Measurements from ENCODE around the gene SEC22C. TPM values are rescaled to one million over a fixed set of nuclear protein-coding genes. Genes with fewer than 3 reads are reported as not detected.

The SEC22C gene
- 28.5 and 31.9 TPM in 2 replicates for polyA plus RNA-seq (2012; rRNA removed)
- 33.1 and 36.7 TPM in 2 replicates for polyA plus RNA-seq (2012; cell fraction: cytosol; rRNA removed)
- polyA plus RNA-seq (2012; cell fraction: nucleus; rRNA removed): 24.2 and 33.1 TPM in 2 replicates

- TF ChIP-seq NRF1 (IDR thresholded peaks at IDR 0.05; ENCODE audit: low read depth, low read length): peak; percentile 93
- TF ChIP-seq SMC3 (IDR thresholded peaks at IDR 0.05; ENCODE audit: low read depth, low read length): peak; percentile 22
- peak; percentile 75 for TF ChIP-seq MAX (IDR thresholded peaks at IDR 0.05; ENCODE audit: low read depth)
- TF ChIP-seq CHD2 (IDR thresholded peaks at IDR 0.05; ENCODE audit: low read length, partially characterized antibody): peak; percentile 52
- TF ChIP-seq USF1 (IDR thresholded peaks at IDR 0.05; ENCODE audit: borderline replicate concordance, low read depth): 0 out of 2 replicates have a peak, but pooled peaks have one; percentile 17
- no peak; the same call in 1 of the 2 replicates for TF ChIP-seq CTCF (IDR thresholded peaks at IDR 0.05)
- TF ChIP-seq TAF1 (IDR thresholded peaks at IDR 0.05; ENCODE audit: borderline replicate concordance, low read depth, low read length): peak; percentile 36; the same call in 1 of the 2 replicates
- no peak for TF ChIP-seq GABPA (IDR thresholded peaks at IDR 0.05; ENCODE audit: low read depth)
- TF ChIP-seq RXRA (IDR thresholded peaks at IDR 0.05; ENCODE audit: borderline replicate concordance, low read depth): no peak; the same call in 1 of the 2 replicates
- TF ChIP-seq POLR2AphosphoS5 (IDR thresholded peaks at IDR 0.05; ENCODE audit: low read depth, low read length): peak; percentile 41; the same call in 1 of the 2 replicates
- TF ChIP-seq REST (IDR thresholded peaks at IDR 0.05; ENCODE audit: low read depth, low read length): no peak
- peak; percentile 69 for TF ChIP-seq RAD21 (IDR thresholded peaks at IDR 0.05; ENCODE audit: low read length)
- TF ChIP-seq NFIC (IDR thresholded peaks at IDR 0.05; ENCODE audit: borderline replicate concordance): no peak
- TF ChIP-seq MXI1 (IDR thresholded peaks at IDR 0.05; ENCODE audit: low read depth, low read length): peak; percentile 91
- TF ChIP-seq SIN3A (IDR thresholded peaks at IDR 0.05; ENCODE audit: borderline replicate concordance, low read depth, low read length): peak; percentile 25; the same call in 1 of the 2 replicates
- no peak for TF ChIP-seq ZBTB33 (IDR thresholded peaks at IDR 0.05; ENCODE audit: borderline replicate concordance, low read depth)
- Histone ChIP-seq H3F3A (replicated peaks; ENCODE audit: insufficient read depth) (peaks cover 3% of the 10 kb centered on the region), H2AFZ (ENCODE audit: low read depth) (peak within 1 kb of the TSS; percentile 96), H3K4me2 (peak within 1 kb of the TSS; percentile 93), H3K36me3 (replicated peaks in 1 of 2; ENCODE audit: control insufficient read depth in 1 of 2, insufficient read depth in 2 of 2, low read length in 1 of 2) (peaks cover 0 to 20% of the 10 kb centered on the region in 2 experiments), H3K4me1 (ENCODE audit: control insufficient read depth in 1 of 2, insufficient read depth in 2 of 2, low read depth in 1 of 2, low read length in 1 of 2) (peaks cover 0 to 7% of the 10 kb centered on the region in 2 experiments; a peak in 2 of 4 replicates), H3K9ac (peak within 1 kb of the TSS; percentile 87), H4K20me1 (ENCODE audit: insufficient read depth) (no peaks in the 10 kb centered on the region), H3K27ac (ENCODE audit: low read depth in 2 of 2, low read length in 1 of 2) (peak within 1 kb of the TSS; percentile 64 to 82), H3K27me3 (ENCODE audit: insufficient read depth) (no peaks in the 10 kb centered on the region), H3K9me2 (no peaks in the 10 kb centered on the region), H3K79me2 (ENCODE audit: insufficient read depth) (peaks cover 49% of the 10 kb centered on the region), H3K4me3 (ENCODE audit: low read depth in 2 of 2, low read length in 1 of 2) (peak within 1 kb of the TSS; percentile 80 to 92), H3K9me3 (no peaks in the 10 kb centered on the region)
- 1% methylated on average over 48 of the region's 77 CpGs for whole genome bisulfite sequencing (ENCODE audit: low lambda C conversion rate)
- ChIA-PET POLR2A (interaction anchor here (0.8 to 1.3 kb wide), 2 partner anchors 18 to 83 kb away, joined by 3 to 5 read pairs; partner anchors contain the start of gene NKTR), CTCF (interaction anchor here (0.6 to 3.2 kb wide), 13 partner anchors 10 to 586 kb away, joined by 3 to 16 read pairs (median 5); partner anchors contain the start of gene ZBTB47)
- peak; percentile 99 for DNase-seq
Observed at GRCh38 chr3:42581709-42582473, at the start of gene SEC22C. Gene SEC22C, minus strand, starts transcription at chr3:42581967. Its CDS starts 12,921 bp downstream, at chr3:42569046.

All from SK-N-SH (cell line).